Coronary artery (tissue), 2 donors: ENCODE data around the gene R3HDM2.
"Not testable (repeated sequence)": the region's sequence is repeated elsewhere in the genome, so short reads cannot be mapped to it uniquely, and the experiment has no call there.

ENCODE experiments used
- DNase-seq: peaks from one replicate; pipeline ENCODE4 v3.0.0-alpha.2; 2017; ENCODE audit warnings: low spot score
- H3K27ac ChIP-seq, 2 donors: fragments of 200-600 bp; sonication (generic); one replicate each; pipeline ENCODE4 v1.5.1; 2016 to 2019
- H3K4me3 ChIP-seq: fragments of 200-600 bp; sonication (generic); 2 replicates; pipeline ENCODE4 v1.5.1; 2016; ENCODE audit warnings: mild to moderate bottlenecking, moderate library complexity
- TF ChIP-seq, protein P1 (sequence below): fragments of 200-600 bp; sonication (generic); IDR thresholded peaks from one replicate; pipeline ENCODE4 v1.5.1; 2019; ENCODE audit warnings: antibody characterized with exemption

R3HDM2 gene

GRCh38 chr12:57404966-57405640 lies 25.7 kb downstream of the R3HDM2 start:
- no peak for DNase-seq

GRCh38 chr12:57402156-57402555 lies 28.7 kb downstream of the R3HDM2 start:
- H3K27ac ChIP-seq, H3K4me3 ChIP-seq, DNase-seq: not testable (repeated sequence)

More at GRCh38 chr12:57404966-57405640, 25.7 kb downstream of the R3HDM2 start:
- Histone ChIP-seq H3K27ac (no peak overlapping the region), H3K4me3 (no peak overlapping the region)
- TF ChIP-seq, protein P1, sequence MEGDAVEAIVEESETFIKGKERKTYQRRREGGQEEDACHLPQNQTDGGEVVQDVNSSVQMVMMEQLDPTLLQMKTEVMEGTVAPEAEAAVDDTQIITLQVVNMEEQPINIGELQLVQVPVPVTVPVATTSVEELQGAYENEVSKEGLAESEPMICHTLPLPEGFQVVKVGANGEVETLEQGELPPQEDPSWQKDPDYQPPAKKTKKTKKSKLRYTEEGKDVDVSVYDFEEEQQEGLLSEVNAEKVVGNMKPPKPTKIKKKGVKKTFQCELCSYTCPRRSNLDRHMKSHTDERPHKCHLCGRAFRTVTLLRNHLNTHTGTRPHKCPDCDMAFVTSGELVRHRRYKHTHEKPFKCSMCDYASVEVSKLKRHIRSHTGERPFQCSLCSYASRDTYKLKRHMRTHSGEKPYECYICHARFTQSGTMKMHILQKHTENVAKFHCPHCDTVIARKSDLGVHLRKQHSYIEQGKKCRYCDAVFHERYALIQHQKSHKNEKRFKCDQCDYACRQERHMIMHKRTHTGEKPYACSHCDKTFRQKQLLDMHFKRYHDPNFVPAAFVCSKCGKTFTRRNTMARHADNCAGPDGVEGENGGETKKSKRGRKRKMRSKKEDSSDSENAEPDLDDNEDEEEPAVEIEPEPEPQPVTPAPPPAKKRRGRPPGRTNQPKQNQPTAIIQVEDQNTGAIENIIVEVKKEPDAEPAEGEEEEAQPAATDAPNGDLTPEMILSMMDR, result no peak

DNA sequence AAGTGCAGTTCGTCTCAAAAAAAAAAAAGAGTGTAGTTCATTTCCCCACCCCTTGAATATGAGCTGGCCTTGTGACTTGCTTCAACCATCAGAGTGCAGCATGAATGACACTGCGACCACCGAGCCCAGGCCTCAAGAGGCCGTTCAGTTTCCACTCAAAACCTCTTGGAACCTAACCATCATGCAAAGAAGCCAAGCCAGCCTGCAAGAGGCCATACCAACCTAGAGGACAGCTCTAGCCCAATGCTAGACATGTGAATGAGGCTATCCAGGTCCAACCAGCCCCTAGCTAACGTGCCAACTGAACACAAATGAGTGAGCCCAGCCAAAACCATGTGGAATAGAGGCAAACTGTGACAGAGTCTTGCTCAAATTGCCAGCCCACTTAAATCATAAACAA lies 29.7 kb downstream of the R3HDM2 start:
- no peak overlapping the region for H3K4me3 ChIP-seq
- DNase-seq, result no peak
- TF ChIP-seq, protein P1, result no peak
- H3K27ac ChIP-seq, result no peak overlapping the region

- not testable (repeated sequence) for DNase-seq, H3K4me3 ChIP-seq, H3K27ac ChIP-seq
These were observed 31.0 kb downstream of the R3HDM2 start for GRCh38 chr12:57399718-57400463.

DNA sequence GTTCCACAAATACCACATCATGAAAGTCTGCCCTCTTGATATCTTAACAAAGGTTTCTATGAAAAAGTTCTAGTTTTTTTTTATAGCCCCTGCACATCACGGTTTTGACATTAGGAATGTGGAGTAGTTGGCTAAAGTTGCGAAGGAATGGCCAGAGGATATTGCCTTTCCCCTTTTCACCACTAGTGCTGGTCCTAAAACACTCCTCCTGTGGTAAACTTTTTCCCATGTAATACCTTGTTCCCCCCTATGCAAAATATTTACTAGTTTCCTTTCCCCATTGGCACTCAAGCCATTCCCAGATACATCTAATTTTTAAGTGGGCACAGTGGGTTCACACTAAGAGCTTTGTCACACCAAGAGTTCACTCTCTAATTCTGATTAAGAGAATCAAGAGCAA lies 33.4 kb downstream of the R3HDM2 start:
- no peak overlapping the region for H3K4me3 ChIP-seq
- no peak for DNase-seq
- H3K27ac ChIP-seq, result no peak overlapping the region
- TF ChIP-seq, protein P1, result no peak

DNA sequence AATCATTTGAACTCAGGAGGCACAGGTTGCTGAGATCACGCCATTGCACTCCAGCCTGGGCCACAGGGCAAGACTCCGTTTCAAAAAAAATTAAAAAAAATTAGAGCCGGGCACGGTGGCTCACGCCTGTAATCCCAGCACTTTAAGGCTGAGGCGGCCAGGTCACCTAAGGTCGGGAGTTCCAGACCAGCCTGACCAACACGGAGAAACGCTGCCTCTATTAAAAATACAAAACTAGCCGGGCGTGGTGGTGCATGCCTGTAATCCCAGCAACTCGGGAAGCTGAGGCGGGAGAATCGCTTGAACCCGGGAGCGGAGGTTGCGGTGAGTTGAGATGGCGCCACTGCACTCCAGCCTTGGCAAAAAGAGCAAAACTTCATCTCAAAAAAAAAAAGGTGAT lies 35.7 kb downstream of the R3HDM2 start:
- Histone ChIP-seq H3K4me3 (no peak overlapping the region), H3K27ac (no peak overlapping the region)
- DNase-seq, result no peak
- TF ChIP-seq, protein P1, result no peak

- TF ChIP-seq, protein P1, result no peak
- Histone ChIP-seq H3K4me3 (no peak overlapping the region), H3K27ac (no peak overlapping the region)
- no peak for DNase-seq
These were observed 40.7 kb downstream of the R3HDM2 start for GRCh38 chr12:57390174-57390573.

DNA sequence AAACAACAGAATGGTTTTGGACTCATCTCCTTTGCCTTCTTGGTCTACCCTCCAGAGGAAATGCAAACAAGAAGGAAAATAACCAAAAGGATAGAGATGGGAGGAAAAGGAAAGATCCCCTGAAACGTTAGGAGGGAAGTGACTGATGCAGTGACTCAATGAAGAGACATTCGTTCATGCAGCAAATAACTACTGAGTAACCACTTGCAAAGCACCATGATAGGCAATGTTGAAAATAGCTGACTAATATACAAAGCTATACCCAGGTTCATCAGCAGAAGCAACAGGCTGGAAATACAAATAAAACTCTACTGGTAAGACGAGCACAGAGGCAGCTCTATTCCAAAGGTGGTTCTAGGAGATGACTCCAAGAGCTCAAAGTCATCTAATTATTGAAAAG lies 41.8 kb downstream of the R3HDM2 start:
- Histone ChIP-seq H3K4me3 (no peak overlapping the region), H3K27ac (no peak overlapping the region)
- TF ChIP-seq, protein P1, result no peak
- DNase-seq, result no peak
